ENCODE results near the gene UTS2R. TPM values are rescaled to one million over a fixed set of nuclear protein-coding genes. Genes with fewer than 3 reads are reported as not detected.

Gene UTS2R
- polyA plus RNA-seq, 1 experiment = not detected

GRCh38 chr17:82386881-82387704 lies 15.5 kb downstream of the UTS2R start:
- DNase-seq (ENCODE audit: low read depth, low spot score) = no peak
- H3K27me3 ChIP-seq (ENCODE audit: control insufficient read depth, insufficient read depth, low read length) = peaks cover 39% of the 10 kb centered on the region
- no peak for TF ChIP-seq CTCF (IDR thresholded peaks at IDR 0.05; ENCODE audit: low read depth, low read length)
- H3K4me3 ChIP-seq (ENCODE audit: low read depth, low read length) = no peak overlapping the region
- no peaks in the 10 kb centered on the region; the same call in 1 of the 2 replicates for H3K9me3 ChIP-seq (ENCODE audit: control insufficient read depth, insufficient read depth, low read length)
- ChIA-PET POLR2A (no interaction called here), CTCF (no interaction called here)
- no peak overlapping the region for H3K27ac ChIP-seq (ENCODE audit: low read depth, low read length)

- ChIA-PET CTCF (no interaction called here), POLR2A (no interaction called here)
- peaks cover 39% of the 10 kb centered on the region for H3K27me3 ChIP-seq (ENCODE audit: control insufficient read depth, insufficient read depth, low read length)
Measured at GRCh38 chr17:82387705-82388106, 16.1 kb downstream of the UTS2R start.

GRCh38 chr17:82388223-82388921 lies 16.8 kb downstream of the UTS2R start:
- Histone ChIP-seq H3K27me3 (ENCODE audit: control insufficient read depth, insufficient read depth, low read length) (peaks cover 38% of the 10 kb centered on the region), H3K9me3 (ENCODE audit: control insufficient read depth, insufficient read depth, low read length) (no peaks in the 10 kb centered on the region; the same call in 1 of the 2 replicates), H3K27ac (ENCODE audit: low read depth, low read length) (no peak overlapping the region), H3K4me3 (ENCODE audit: low read depth, low read length) (no peak overlapping the region)
- DNase-seq (ENCODE audit: low read depth, low spot score) = no peak
- POLR2A ChIA-PET = no interaction called here
- CTCF ChIA-PET = no interaction called here
- TF ChIP-seq CTCF (IDR thresholded peaks at IDR 0.05; ENCODE audit: low read depth, low read length) = no peak

More at GRCh38 chr17:82387705-82388106, 16.1 kb downstream of the UTS2R start:
- H3K27ac ChIP-seq (ENCODE audit: low read depth, low read length) = no peak overlapping the region
- DNase-seq (ENCODE audit: low read depth, low spot score) = no peak
- no peaks in the 10 kb centered on the region; the same call in 1 of the 2 replicates for H3K9me3 ChIP-seq (ENCODE audit: control insufficient read depth, insufficient read depth, low read length)
- H3K4me3 ChIP-seq (ENCODE audit: low read depth, low read length) = no peak overlapping the region
- TF ChIP-seq CTCF (IDR thresholded peaks at IDR 0.05; ENCODE audit: low read depth, low read length) = no peak

- Histone ChIP-seq H3K9me3 (ENCODE audit: control insufficient read depth, insufficient read depth, low read length) (no peaks in the 10 kb centered on the region; the same call in 1 of the 2 replicates), H3K4me3 (ENCODE audit: low read depth, low read length) (no peak overlapping the region), H3K27me3 (ENCODE audit: control insufficient read depth, insufficient read depth, low read length) (peaks cover 34% of the 10 kb centered on the region), H3K27ac (ENCODE audit: low read depth, low read length) (no peak overlapping the region)
- DNase-seq (ENCODE audit: low read depth, low spot score) = no peak
- POLR2A ChIA-PET = no interaction called here
- TF ChIP-seq CTCF (IDR thresholded peaks at IDR 0.05; ENCODE audit: low read depth, low read length) = no peak
- CTCF ChIA-PET = no interaction called here
Measured at GRCh38 chr17:82388922-82389283, 17.3 kb downstream of the UTS2R start.

GRCh38 chr17:82389379-82389778 lies 17.8 kb downstream of the UTS2R start:
- TF ChIP-seq CTCF (IDR thresholded peaks at IDR 0.05; ENCODE audit: low read depth, low read length) = no peak
- peaks cover 30% of the 10 kb centered on the region for H3K27me3 ChIP-seq (ENCODE audit: control insufficient read depth, insufficient read depth, low read length)
- ChIA-PET POLR2A (no interaction called here), CTCF (no interaction called here)
- DNase-seq (ENCODE audit: low read depth, low spot score) = no peak
- no peaks in the 10 kb centered on the region; the same call in 1 of the 2 replicates for H3K9me3 ChIP-seq (ENCODE audit: control insufficient read depth, insufficient read depth, low read length)
- H3K4me3 ChIP-seq (ENCODE audit: low read depth, low read length) = no peak overlapping the region
- no peak overlapping the region for H3K27ac ChIP-seq (ENCODE audit: low read depth, low read length)
